CD4-positive, alpha-beta T cell treated with Interleukin-15 for 1 hour (primary cell): ENCODE data around the gene ALAD.
"Not testable (repeated sequence)": the region's sequence is repeated elsewhere in the genome, so short reads cannot be mapped to it uniquely, and the experiment has no call there.

Experiments used
- DNase-seq: peaks from one replicate; pipeline ENCODE4 v3.0.0-alpha.2; 2020

The ALAD gene

GRCh38 chr9:113397203-113397631 is 3.9 kb downstream of the ALAD start:
- no peak for DNase-seq

- DNase-seq: no peak
Measured at GRCh38 chr9:113395000-113395861, 5.9 kb downstream of the ALAD start.

GRCh38 chr9:113393281-113393680 is 7.8 kb downstream of the ALAD start:
- DNase-seq: no peak

GRCh38 chr9:113391917-113392316 is 9.2 kb downstream of the ALAD start:
- DNase-seq: no peak

GRCh38 chr9:113390192-113390960 is 10.7 kb downstream of the ALAD start:
- DNase-seq: no peak

- no peak for DNase-seq
Measured at GRCh38 chr9:113389451-113389850, 11.6 kb downstream of the ALAD start.

DNA sequence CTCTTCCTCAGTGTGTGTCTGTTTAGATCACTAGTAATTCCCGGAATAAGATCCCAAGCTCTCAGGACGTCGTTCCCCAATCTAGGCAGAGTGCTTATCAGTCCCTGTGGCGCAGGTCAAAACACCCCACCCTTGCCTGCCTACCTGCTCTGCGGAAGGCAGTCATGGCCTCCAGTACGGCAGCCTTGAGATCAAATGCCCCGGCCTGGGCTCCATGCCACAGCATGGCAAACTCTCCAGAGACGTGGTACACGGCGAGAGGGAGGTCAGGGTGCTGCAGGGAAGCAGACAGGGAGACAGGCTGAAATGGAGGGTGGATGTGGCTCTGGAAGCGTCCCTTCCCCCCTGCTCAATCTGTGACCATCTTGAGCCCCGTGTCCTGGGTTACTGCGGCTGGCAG is 12.3 kb downstream of the ALAD start:
- DNase-seq: no peak

DNA sequence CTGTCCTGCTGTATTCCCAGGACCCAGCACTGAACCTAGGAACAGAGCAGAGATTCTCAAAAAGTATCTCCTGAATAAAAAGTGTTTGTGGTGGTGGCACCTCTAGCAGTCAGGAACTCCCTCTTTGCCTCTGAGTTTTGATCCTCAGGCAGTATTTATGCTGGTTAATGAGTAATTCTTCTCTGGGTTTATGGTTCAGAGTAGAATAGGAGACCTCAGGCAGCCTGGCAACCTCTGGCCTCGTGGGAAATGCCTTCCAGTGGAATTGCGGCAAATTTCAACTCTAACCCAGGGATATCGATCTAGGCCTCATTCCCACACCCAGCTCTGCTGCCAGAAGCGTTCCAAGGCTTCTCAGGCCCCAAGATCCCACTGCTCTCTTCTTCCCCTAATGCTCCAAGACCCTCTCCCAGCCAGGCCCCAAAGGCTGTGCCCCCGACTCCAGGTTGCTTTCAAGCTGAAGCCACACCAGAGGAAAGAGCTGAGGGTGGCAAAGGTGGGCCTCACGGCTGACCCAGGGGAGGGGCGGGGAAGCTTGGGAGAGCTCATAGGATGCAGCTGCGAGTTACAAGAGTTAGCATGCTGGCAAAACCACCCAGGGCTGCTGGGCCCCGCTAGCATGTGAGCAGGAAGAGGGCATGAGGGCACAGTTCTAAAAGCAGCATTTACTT is 13.4 kb downstream of the ALAD start:
- DNase-seq: no peak

GRCh38 chr9:113386571-113387393 is 14.3 kb downstream of the ALAD start:
- DNase-seq: no peak

- DNase-seq: no peak
Measured at GRCh38 chr9:113381909-113382411, 19.1 kb downstream of the ALAD start.

GRCh38 chr9:113381441-113381840 is 19.6 kb downstream of the ALAD start:
- not testable (repeated sequence) for DNase-seq

DNA sequence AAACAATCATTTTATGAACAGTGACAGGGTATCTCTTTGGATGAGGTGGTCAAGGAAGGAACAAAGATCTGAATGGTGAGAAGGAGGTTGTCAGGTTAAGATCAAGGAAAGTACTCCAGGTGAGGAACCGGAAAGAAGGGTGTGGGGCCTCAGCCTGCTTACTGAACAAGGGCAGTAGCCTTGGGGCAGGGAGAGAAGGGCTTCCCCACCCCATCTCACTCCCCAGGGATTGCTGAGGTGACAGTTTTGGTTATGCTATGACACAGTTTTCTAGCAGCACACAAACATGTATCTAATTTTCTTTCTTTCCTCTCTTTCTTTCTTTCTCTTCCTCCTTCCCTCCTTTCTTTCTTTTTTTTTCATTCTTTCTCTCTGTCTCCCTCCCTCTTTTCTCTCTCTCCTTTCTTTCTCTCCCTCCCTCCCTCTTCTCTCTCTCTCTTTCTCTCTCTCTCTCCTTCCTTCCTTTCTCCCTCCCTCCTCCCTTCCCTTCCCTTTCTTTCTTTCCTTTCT is 20.2 kb downstream of the ALAD start:
- no peak for DNase-seq

GRCh38 chr9:113379829-113380210 is 21.3 kb downstream of the ALAD start:
- not testable (repeated sequence) for DNase-seq

GRCh38 chr9:113379094-113379828 is 21.8 kb downstream of the ALAD start:
- DNase-seq: not testable (repeated sequence)

DNA sequence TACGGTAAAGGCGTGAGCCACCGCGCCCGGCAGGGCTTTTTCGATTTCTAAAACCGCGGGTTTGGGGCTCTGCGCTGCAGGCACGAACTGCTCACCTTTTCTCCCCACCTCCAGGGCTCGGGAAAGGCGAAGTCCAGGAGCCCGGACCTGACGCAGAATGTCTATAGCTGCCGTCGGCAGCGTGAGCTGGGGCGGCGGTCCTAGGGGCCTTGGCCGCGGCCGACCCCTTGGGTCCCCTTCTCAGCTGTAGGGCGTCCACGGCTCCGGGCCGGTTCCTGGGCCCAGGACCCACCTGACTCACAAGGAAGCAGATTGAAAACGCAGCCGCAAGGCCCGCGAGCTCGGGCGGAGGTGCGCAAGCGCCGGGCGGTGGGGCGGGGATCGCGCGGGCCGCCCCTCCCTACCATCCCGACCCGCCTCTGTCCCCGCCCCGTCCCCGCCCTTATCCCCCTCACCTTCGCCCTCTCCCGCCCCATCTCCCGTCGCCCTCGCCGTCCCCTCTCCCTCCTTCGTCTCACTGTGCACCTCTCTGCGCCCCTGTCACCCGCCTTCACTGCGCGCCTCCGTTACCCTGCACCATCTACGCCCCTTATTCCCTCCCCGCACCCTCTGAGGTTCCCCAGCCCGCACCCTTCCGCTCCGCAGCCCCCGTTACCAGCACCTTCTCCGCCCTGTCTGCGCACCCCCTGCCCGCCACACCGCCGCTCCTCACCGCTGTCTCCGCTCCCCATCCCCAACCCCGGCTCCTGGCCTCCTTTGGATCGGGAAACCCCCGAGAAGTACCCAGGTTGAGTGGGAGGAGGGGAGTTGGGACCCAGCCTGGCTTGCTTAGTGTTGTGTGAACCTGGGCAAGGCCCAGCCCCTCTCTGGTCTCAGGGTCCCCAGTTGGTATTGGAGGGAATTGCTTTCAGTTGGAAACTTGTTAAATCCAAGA is 24.2 kb downstream of the ALAD start, which contains the start of gene HDHD3:
TSS of gene HDHD3 (minus strand) at position 353 of the 934 bp plus-strand sequence. CDS start 2,632 bp downstream, outside the sequence.
- DNase-seq: peak; percentile 81

DNA sequence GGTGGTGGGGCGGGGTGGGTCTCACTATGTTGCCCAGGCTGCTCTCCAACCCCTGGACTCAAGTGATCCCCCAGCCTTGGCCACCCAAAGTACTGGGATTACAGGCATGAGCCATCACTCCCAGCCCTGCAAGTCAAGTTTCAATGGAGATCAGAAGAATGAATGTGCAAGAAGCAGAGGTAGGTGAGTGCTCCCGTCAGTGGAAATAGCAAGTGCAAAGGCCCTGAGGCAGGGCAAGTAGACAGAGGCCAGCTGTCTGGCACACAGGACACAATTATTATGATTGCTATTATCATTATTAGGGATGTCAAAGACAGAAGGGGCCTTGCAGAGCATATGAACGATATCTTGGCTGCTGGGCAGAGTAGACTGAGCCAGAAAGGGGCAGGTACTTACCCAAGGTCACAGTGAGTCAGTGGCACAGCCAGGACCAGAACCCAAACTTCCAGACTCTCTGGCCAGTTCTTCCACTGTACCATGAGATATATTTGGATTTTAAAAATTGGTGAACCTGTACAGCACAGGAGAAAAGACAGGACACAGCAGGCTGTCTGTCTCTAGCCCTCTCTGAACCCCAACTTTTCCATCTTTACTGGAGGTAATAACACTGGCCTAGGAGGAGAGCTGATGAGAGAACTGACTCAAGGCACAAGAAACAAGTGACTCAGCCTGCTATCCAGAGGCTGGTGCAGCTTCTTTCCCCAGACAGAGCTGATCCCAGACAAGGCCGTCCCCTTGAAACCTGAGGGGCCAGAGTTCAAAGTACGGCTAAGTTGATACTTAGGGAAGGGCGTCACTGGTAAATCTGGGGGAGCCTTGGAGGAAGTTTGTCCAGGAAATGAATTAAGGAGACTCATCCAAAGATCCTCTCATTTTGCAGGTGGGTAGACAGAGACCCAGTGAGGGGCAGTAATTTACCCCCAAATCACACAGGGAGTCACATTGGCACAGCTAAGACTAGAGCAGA is 25.7 kb downstream of the ALAD start:
- no peak for DNase-seq

GRCh38 chr9:113373676-113374392 is 27.2 kb downstream of the ALAD start:
- DNase-seq: no peak

GRCh38 chr9:113373256-113373655 is 27.8 kb downstream of the ALAD start:
- DNase-seq: no peak
